Cerebellar nuclear complex (tissue), 1 donor: ENCODE results near the gene IL33.

Source experiments
- DNase-seq, 2 experiments: peaks; one replicate each; lab custom pipeline; 2025; lab: John Stamatoyannopoulos, UW

The IL33 gene

GRCh38 chr9:6216951-6217350 lies 1.3 kb downstream of the IL33 start:
- no peak for DNase-seq

- DNase-seq = no peak
Measured at GRCh38 chr9:6218099-6218502, 2.5 kb downstream of the IL33 start.

- no peak for DNase-seq
Measured at GRCh38 chr9:6219040-6219439, 3.4 kb downstream of the IL33 start.

- no peak for DNase-seq
Measured at GRCh38 chr9:6219981-6220380, 4.4 kb downstream of the IL33 start.

GRCh38 chr9:6224393-6225154 lies 9.0 kb downstream of the IL33 start:
- DNase-seq = no peak

GRCh38 chr9:6226696-6227095 lies 11.1 kb downstream of the IL33 start:
- DNase-seq = no peak

GRCh38 chr9:6229186-6229585 lies 13.6 kb downstream of the IL33 start:
- DNase-seq = no peak

GRCh38 chr9:6229619-6230018 lies 14.0 kb downstream of the IL33 start:
- DNase-seq = no peak

GRCh38 chr9:6230037-6230780 lies 14.6 kb downstream of the IL33 start:
- no peak for DNase-seq

- DNase-seq = no peak
Measured at GRCh38 chr9:6232336-6232945, 16.8 kb downstream of the IL33 start.

- DNase-seq = no peak
Measured at GRCh38 chr9:6234014-6234413, 18.4 kb downstream of the IL33 start.

- no peak for DNase-seq
Measured at GRCh38 chr9:6237267-6237666, 21.7 kb downstream of the IL33 start.

- DNase-seq = no peak
Measured at GRCh38 chr9:6239048-6239461, 23.4 kb downstream of the IL33 start.

GRCh38 chr9:6239694-6240093 lies 24.1 kb downstream of the IL33 start:
- DNase-seq = no peak

GRCh38 chr9:6243746-6244145 lies 28.1 kb downstream of the IL33 start:
- no peak for DNase-seq

GRCh38 chr9:6247266-6247665 lies 31.7 kb downstream of the IL33 start:
- DNase-seq = no peak

GRCh38 chr9:6268826-6269397 lies 53.3 kb downstream of the IL33 start:
- DNase-seq = no peak

GRCh38 chr9:6270896-6271295 lies 55.3 kb downstream of the IL33 start:
- no peak for DNase-seq

GRCh38 chr9:6271508-6272228 lies 56.1 kb downstream of the IL33 start:
- no peak for DNase-seq

- no peak for DNase-seq
Measured at GRCh38 chr9:6272229-6272598, 56.6 kb downstream of the IL33 start.

GRCh38 chr9:6277417-6277816 lies 61.8 kb downstream of the IL33 start:
- no peak for DNase-seq

GRCh38 chr9:6301858-6302257 lies 86.3 kb downstream of the IL33 start:
- no peak for DNase-seq
